ENCODE data around the gene HTR3D. TPM values are rescaled to one million over a fixed set of nuclear protein-coding genes. Genes with fewer than 3 reads are reported as not detected.

HTR3D gene
- polyA plus RNA-seq, 1 donor (not counting 4 experiments of a cell fraction or from before 2014, with no cell fraction given): not detected

DNA sequence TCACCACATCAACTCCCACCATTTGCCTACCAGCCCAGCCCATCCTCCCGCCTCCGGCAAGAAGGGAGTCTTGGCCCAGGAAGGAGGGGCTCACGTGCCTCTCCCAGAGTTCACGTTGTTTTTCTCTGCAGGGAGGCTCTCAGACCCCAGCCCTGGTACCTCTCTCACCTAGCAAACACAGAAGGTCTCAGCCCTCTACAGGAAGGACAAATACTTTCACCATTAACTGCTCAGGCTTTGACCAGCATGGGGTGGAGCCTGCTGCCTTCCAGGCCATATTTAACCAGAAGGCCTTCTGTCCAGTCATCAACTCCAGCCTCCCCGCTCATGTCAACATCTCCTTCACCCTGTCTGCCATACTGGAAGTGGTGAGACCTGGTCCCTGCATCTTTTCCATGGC lies 46.3 kb downstream of the HTR3D start:
- Histone ChIP-seq H4K20me1 (ENCODE audit: control insufficient read depth, extremely low read depth, insufficient read depth, low read length) (no peaks in the 10 kb centered on the region), H2AFZ (ENCODE audit: control insufficient read depth, low read length) (no peak overlapping the region), H3K79me2 (ENCODE audit: control insufficient read depth, insufficient read depth, low read length) (no peaks in the 10 kb centered on the region), H3K27ac (ENCODE audit: control insufficient read depth, insufficient read depth, low read length) (no peak overlapping the region), H3K4me3 (ENCODE audit: control insufficient read depth in 2 of 3, extremely low read depth in 1 of 3, insufficient read depth in 2 of 3, low read depth in 1 of 3, low read length in 3 of 3) (no peak overlapping the region), H3K9me1 (ENCODE audit: control insufficient read depth, extremely low read depth, insufficient read depth, low read length) (no peaks in the 10 kb centered on the region), H3K9ac (ENCODE audit: control insufficient read depth, extremely low read depth, insufficient read depth, low read length) (no peak overlapping the region), H3K4me1 (ENCODE audit: control insufficient read depth, extremely low read depth, insufficient read depth, low read length) (no peaks in the 10 kb centered on the region), H3K27me3 (ENCODE audit: control insufficient read depth, extremely low read depth, insufficient read depth, low read length) (no peaks in the 10 kb centered on the region), H3K9me3 (ENCODE audit: control insufficient read depth, low read depth, low read length) (no peaks in the 10 kb centered on the region), H3K36me3 (ENCODE audit: control insufficient read depth in 2 of 2, extremely low read depth in 1 of 2, insufficient read depth in 2 of 2, low read length in 2 of 2) (no peaks in the 10 kb centered on the region), H3K4me2 (ENCODE audit: control insufficient read depth, extremely low read depth, insufficient read depth, low read depth, low read length) (no peak overlapping the region)
- TF ChIP-seq, protein P1, sequence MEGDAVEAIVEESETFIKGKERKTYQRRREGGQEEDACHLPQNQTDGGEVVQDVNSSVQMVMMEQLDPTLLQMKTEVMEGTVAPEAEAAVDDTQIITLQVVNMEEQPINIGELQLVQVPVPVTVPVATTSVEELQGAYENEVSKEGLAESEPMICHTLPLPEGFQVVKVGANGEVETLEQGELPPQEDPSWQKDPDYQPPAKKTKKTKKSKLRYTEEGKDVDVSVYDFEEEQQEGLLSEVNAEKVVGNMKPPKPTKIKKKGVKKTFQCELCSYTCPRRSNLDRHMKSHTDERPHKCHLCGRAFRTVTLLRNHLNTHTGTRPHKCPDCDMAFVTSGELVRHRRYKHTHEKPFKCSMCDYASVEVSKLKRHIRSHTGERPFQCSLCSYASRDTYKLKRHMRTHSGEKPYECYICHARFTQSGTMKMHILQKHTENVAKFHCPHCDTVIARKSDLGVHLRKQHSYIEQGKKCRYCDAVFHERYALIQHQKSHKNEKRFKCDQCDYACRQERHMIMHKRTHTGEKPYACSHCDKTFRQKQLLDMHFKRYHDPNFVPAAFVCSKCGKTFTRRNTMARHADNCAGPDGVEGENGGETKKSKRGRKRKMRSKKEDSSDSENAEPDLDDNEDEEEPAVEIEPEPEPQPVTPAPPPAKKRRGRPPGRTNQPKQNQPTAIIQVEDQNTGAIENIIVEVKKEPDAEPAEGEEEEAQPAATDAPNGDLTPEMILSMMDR (optimal IDR thresholded peaks at IDR 0.05 in 1 of 3, IDR thresholded peaks at IDR 0.05 in 1 of 3, conservative IDR thresholded peaks at IDR 0.05 in 1 of 3; ENCODE audit: extremely low read depth in 1 of 3, insufficient read depth in 2 of 3, low read length in 3 of 3): no peak
- TF ChIP-seq EZH2 (IDR thresholded peaks at IDR 0.05; ENCODE audit: low read length): no peak
- DNase-seq (ENCODE audit: low read depth, low spot score) (no peak), FAIRE-seq (no peak)
- dilution Hi-C loops (cut with MboI; ENCODE audit: extremely low pct_ligation_motif_present, low sequenced_read_pairs): no loop called here

DNA sequence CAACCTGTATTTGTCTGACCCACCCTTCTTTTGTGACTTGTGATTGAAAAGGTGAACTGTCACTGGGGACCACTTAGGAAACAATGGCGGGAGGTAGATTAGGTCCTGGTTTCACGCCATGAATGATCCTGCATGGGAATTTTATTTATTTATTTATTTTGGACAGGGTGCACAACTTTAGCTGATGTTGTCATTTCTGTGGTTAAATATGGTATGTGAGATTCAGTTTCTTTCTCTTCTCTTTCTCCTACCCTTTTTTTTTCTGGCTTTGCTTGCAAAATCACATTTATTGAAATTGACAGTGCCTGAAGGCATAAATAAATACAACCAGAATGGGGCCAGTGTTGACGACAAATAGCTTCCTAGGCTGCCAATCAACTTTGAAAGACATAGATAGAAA lies 47.3 kb downstream of the HTR3D start:
- H3K4me1 ChIP-seq (ENCODE audit: control insufficient read depth, extremely low read depth, insufficient read depth, low read length): no peaks in the 10 kb centered on the region
- H3K79me2 ChIP-seq (ENCODE audit: control insufficient read depth, insufficient read depth, low read length): no peaks in the 10 kb centered on the region
- TF ChIP-seq, protein P1 (optimal IDR thresholded peaks at IDR 0.05 in 1 of 3, IDR thresholded peaks at IDR 0.05 in 1 of 3, conservative IDR thresholded peaks at IDR 0.05 in 1 of 3; ENCODE audit: extremely low read depth in 1 of 3, insufficient read depth in 2 of 3, low read length in 3 of 3): no peak
- TF ChIP-seq EZH2 (IDR thresholded peaks at IDR 0.05; ENCODE audit: low read length): no peak
- no peak overlapping the region for H3K9ac ChIP-seq (ENCODE audit: control insufficient read depth, extremely low read depth, insufficient read depth, low read length)
- H4K20me1 ChIP-seq (ENCODE audit: control insufficient read depth, extremely low read depth, insufficient read depth, low read length): no peaks in the 10 kb centered on the region
- no peak overlapping the region for H2AFZ ChIP-seq (ENCODE audit: control insufficient read depth, low read length)
- H3K36me3 ChIP-seq (ENCODE audit: control insufficient read depth in 2 of 2, extremely low read depth in 1 of 2, insufficient read depth in 2 of 2, low read length in 2 of 2): no peaks in the 10 kb centered on the region
- H3K27me3 ChIP-seq (ENCODE audit: control insufficient read depth, extremely low read depth, insufficient read depth, low read length): no peaks in the 10 kb centered on the region
- H3K27ac ChIP-seq (ENCODE audit: control insufficient read depth, insufficient read depth, low read length): no peak overlapping the region
- no peak overlapping the region for H3K4me2 ChIP-seq (ENCODE audit: control insufficient read depth, extremely low read depth, insufficient read depth, low read depth, low read length)
- dilution Hi-C loops (cut with MboI; ENCODE audit: extremely low pct_ligation_motif_present, low sequenced_read_pairs): no loop called here
- FAIRE-seq (no peak), DNase-seq (ENCODE audit: low read depth, low spot score) (no peak)
- no peaks in the 10 kb centered on the region for H3K9me1 ChIP-seq (ENCODE audit: control insufficient read depth, extremely low read depth, insufficient read depth, low read length)
- H3K4me3 ChIP-seq (ENCODE audit: control insufficient read depth in 2 of 3, extremely low read depth in 1 of 3, insufficient read depth in 2 of 3, low read depth in 1 of 3, low read length in 3 of 3): no peak overlapping the region
- H3K9me3 ChIP-seq (ENCODE audit: control insufficient read depth, low read depth, low read length): no peaks in the 10 kb centered on the region

Data from keratinocyte (primary cell).